ENCODE data around the gene POU2F3. TPM values are rescaled to one million over a fixed set of nuclear protein-coding genes. Genes with fewer than 3 reads are reported as not detected.

The POU2F3 gene
- total and polyA plus RNA-seq, 2 of the 13 experiments (the other 11 are each of a cell fraction or from before 2014, with no cell fraction given), result not detected

GRCh38 chr11:120337355-120338106 is 97.6 kb downstream of the POU2F3 start (continued):
- TF ChIP-seq CEBPZ (IDR thresholded peaks at IDR 0.05; ENCODE audit: low read length) (no peak), FOXP4 (CRISPR knock-in tag; IDR thresholded peaks at IDR 0.05) (no peak), MEIS1 (CRISPR knock-in tag; IDR thresholded peaks at IDR 0.05; ENCODE audit: borderline replicate concordance) (no peak; the same call in 1 of the 2 replicates), MAFK (conservative IDR thresholded peaks at IDR 0.05 in 1 of 2, IDR thresholded peaks at IDR 0.05 in 1 of 2; ENCODE audit: low read length in 2 of 2) (no peak), XRCC5 (optimal IDR thresholded peaks at IDR 0.05; ENCODE audit: low read length) (no peak), ZNF788 (CRISPR knock-in tag; IDR thresholded peaks at IDR 0.05; ENCODE audit: borderline replicate concordance) (no peak), USF2 (IDR thresholded peaks at IDR 0.05; ENCODE audit: low read depth, low read length) (no peak), USF2 (CRISPR knock-in tag; IDR thresholded peaks at IDR 0.05; ENCODE audit: borderline replicate concordance) (no peak), NFIB (CRISPR knock-in tag; IDR thresholded peaks at IDR 0.05; ENCODE audit: borderline replicate concordance) (no peak), PBX3 (CRISPR knock-in tag; IDR thresholded peaks at IDR 0.05; ENCODE audit: borderline replicate concordance) (no peak), ZNF24 (IDR thresholded peaks at IDR 0.05) (no peak), MBD4 (IDR thresholded peaks at IDR 0.05; ENCODE audit: borderline replicate concordance, low read length) (0 out of 2 replicates have a peak, but pooled peaks have one; percentile 47), FUBP1 (CRISPR knock-in tag; IDR thresholded peaks at IDR 0.05; ENCODE audit: borderline replicate concordance) (no peak), MEF2D (CRISPR knock-in tag; IDR thresholded peaks at IDR 0.05) (0 out of 2 replicates have a peak, but pooled peaks have one; percentile 37), KDM3A (CRISPR knock-in tag; IDR thresholded peaks at IDR 0.05; ENCODE audit: low read depth) (no peak), TBX3 (IDR thresholded peaks at IDR 0.05; ENCODE audit: borderline replicate concordance) (no peak), ZMAT5 (CRISPR knock-in tag; IDR thresholded peaks at IDR 0.05; ENCODE audit: borderline replicate concordance, low read depth) (no peak)
